Measurements from ENCODE around the gene CRIP1.

DNA sequence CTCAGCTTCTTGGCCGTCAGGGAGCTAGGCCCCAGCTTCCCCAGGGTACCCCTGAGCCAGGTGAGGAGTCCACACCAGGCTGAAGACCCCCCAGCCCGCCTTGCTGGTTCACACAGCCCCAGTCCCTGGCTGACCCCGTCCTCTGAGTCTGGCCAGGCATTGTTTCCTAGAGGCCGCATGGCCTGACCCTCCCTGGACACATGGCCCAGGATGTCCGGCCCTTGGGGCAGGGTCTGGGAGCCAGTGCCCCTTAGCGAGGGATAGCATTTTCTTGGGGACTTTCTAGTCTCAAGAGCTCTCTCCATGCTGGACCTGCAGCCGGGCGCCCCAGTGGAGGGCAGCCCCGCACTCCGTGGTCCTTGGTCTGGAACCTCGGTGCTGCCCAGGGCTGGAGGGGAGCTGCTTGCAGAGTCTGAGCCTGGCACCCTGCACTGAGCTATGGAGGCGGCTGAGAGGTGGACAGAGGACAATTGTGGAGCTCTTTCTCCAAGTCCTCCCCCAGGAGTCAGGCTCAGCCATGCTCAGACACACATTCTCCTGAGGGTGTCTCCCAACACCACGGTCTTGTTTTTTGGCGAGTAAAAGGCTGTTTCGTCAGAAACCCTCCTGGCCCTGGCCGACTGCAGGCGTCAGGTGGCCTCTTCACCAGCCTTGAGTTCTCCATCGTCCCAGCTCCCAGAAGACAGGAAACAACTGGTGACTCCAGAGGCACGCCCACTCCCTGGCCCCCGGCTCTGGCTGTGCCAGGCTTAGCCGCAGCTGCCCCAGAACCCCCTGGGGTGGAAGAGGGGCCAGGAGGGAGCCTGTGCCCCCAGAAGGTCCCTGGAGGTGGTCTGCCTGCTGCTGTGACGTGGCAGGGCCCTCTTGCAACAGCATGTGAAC lies 29.7 kb upstream of the CRIP1 start:
- no peak for TF ChIP-seq CTCF (conservative IDR thresholded peaks at IDR 0.05; ENCODE audit: low read depth, low read length)
- no peak for TF ChIP-seq EZH2phosphoT487 (IDR thresholded peaks at IDR 0.05; ENCODE audit: borderline replicate concordance, low read length)
- no peak for TF ChIP-seq EZH2 (IDR thresholded peaks at IDR 0.05; ENCODE audit: low read length, unreplicated experiment)
